ENCODE results near the gene ZCCHC24. TPM values are rescaled to one million over a fixed set of nuclear protein-coding genes. Genes with fewer than 3 reads are reported as not detected.

ZCCHC24 gene
- polyA plus RNA-seq, 3 donors: 3.9 to 5.0 (median 4.0) TPM

DNA sequence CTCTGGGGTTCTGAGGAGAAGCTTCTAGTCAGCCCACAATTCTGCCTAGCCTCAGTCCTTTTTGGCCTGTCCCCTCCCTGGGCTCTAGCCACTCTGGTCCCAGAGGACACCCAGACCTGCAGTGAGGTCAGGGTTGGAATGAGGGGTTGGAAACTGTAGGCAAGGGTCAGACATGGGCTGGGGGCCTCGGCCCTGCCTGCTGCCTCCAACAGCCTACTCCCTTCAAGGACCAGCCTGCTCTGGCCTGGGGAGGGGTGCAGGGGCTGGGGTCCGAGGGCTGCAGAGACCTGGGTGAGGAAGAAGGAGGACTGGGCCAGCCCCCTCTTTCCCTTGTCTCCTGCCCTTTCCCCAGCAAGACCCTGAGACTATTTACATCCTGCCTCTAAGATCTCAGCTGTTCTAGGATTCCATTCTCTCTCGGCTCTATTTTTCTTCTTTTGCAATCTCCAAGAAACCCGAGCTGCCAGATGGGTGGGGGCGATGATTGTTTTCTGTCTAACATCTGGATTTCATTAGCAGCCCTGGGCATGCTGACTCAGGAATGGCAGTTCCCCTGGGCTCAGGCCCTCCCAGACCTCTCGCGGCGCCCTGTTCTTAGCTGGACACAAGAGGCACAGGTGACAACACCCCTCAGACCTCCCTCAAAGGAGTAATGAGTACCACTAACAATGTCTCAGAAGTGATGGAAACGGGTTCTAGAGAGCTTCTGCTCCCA lies 23.1 kb downstream of the ZCCHC24 start:
- Histone ChIP-seq H3K4me3 (replicated peaks in 1 of 3; ENCODE audit: low read depth in 2 of 3, low read length in 3 of 3) (no peak overlapping the region), H3K27ac (ENCODE audit: low read depth in 1 of 2, low read length in 2 of 2) (no peak overlapping the region), H3K4me2 (replicated peaks; ENCODE audit: extremely low read depth, low read length, poor library complexity, severe bottlenecking) (no peak overlapping the region), H3K9me3 (replicated peaks in 1 of 2; ENCODE audit: control insufficient read depth in 1 of 2, insufficient read depth in 1 of 2, low read length in 2 of 2) (no peaks in the 10 kb centered on the region), H2AFZ (ENCODE audit: insufficient read depth, low read depth, low read length, poor library complexity, severe bottlenecking) (no peak overlapping the region), H3K9ac (ENCODE audit: insufficient read depth, low read length, poor library complexity, severe bottlenecking) (no peak overlapping the region), H3K27me3 (ENCODE audit: control insufficient read depth in 2 of 2, insufficient read depth in 2 of 2, low read length in 2 of 2) (no peaks in the 10 kb centered on the region), H3K36me3 (replicated peaks in 1 of 2; ENCODE audit: control insufficient read depth in 1 of 2, insufficient read depth in 2 of 2, low read length in 2 of 2) (peaks cover 17 to 26% of the 10 kb centered on the region in 2 donors), H4K20me1 (ENCODE audit: insufficient read depth, low read length) (no peaks in the 10 kb centered on the region), H3K4me1 (ENCODE audit: control insufficient read depth in 1 of 2, insufficient read depth in 2 of 2, low read length in 2 of 2) (peaks cover 0 to 38% of the 10 kb centered on the region in 2 donors), H3K79me2 (ENCODE audit: insufficient read depth, low read length) (no peaks in the 10 kb centered on the region)
- peak overlapping the region in 1 of 2 donors; percentile 13 for H3K4me3 Mint-ChIP-seq
- peaks cover 2 to 4% (median 3%) of the 10 kb centered on the region in 3 donors for H3K27me3 Mint-ChIP-seq (ENCODE audit: low read depth in 3 of 3)
- TF ChIP-seq, protein P1, sequence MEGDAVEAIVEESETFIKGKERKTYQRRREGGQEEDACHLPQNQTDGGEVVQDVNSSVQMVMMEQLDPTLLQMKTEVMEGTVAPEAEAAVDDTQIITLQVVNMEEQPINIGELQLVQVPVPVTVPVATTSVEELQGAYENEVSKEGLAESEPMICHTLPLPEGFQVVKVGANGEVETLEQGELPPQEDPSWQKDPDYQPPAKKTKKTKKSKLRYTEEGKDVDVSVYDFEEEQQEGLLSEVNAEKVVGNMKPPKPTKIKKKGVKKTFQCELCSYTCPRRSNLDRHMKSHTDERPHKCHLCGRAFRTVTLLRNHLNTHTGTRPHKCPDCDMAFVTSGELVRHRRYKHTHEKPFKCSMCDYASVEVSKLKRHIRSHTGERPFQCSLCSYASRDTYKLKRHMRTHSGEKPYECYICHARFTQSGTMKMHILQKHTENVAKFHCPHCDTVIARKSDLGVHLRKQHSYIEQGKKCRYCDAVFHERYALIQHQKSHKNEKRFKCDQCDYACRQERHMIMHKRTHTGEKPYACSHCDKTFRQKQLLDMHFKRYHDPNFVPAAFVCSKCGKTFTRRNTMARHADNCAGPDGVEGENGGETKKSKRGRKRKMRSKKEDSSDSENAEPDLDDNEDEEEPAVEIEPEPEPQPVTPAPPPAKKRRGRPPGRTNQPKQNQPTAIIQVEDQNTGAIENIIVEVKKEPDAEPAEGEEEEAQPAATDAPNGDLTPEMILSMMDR (IDR thresholded peaks at IDR 0.05): no peak
- peaks cover 47 to 66% of the 10 kb centered on the region in 2 donors for H3K36me3 Mint-ChIP-seq
- no peaks in the 10 kb centered on the region for H3K9me3 Mint-ChIP-seq
- DNase-seq: no peak
- intact Hi-C loops (cut with micrococcal nuclease): no loop called here
- H3K4me1 Mint-ChIP-seq: peaks cover 28% of the 10 kb centered on the region
- peak overlapping the region in 2 of 7 donors; percentile 24 to 77 for H3K27ac Mint-ChIP-seq
- WGBS (ENCODE audit: insufficient coverage): 100% methylated on average over 1 of the region's 9 CpGs

DNA sequence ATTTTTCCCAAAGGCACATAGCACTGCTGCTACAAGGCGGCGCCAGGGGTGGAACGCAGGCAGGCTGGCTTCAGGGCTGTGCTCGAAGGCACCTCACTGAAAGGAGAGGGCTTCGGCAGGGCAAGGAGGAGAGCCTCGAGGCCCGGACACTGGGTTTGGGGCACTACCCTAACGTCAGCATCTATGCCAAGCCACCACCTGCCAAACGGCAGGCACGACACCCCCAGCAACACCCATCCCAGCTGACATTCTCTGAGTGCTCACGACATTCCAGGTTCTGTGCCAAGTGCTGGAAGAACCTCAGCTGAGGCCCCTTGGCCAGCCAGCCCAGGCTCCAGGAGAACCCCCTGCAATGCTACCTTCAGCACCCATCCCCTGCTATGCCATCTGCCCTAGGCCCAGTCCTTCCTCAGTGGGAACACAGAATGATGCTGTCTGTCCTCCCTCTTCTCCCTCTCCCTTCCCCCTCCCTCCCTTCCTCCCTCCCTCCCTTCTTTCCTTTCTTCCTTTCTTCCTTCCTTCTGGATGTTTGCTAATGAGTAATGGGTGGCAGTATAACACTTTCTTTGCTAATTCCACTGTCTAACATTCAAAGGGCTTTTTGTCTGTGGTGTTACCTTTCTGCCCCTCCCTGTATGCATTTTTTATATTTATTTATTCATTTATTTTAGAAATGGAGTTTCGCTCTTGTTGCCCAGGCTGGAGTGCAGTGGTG lies 24.3 kb downstream of the ZCCHC24 start:
- H3K36me3 Mint-ChIP-seq: peaks cover 41 to 64% of the 10 kb centered on the region in 2 donors
- H4K20me1 ChIP-seq (ENCODE audit: insufficient read depth, low read length): no peaks in the 10 kb centered on the region
- TF ChIP-seq, protein P1 (IDR thresholded peaks at IDR 0.05): no peak
- intact Hi-C loops (cut with micrococcal nuclease): no loop called here
- H3K27me3 Mint-ChIP-seq (ENCODE audit: low read depth in 3 of 3): peaks cover 2 to 4% (median 3%) of the 10 kb centered on the region in 3 donors
- H3K9me3 Mint-ChIP-seq: no peaks in the 10 kb centered on the region
- no peak overlapping the region for H3K4me2 ChIP-seq (replicated peaks; ENCODE audit: extremely low read depth, low read length, poor library complexity, severe bottlenecking)
- peak overlapping the region in 1 of 7 donors; percentile 57 for H3K27ac Mint-ChIP-seq
- no peak overlapping the region for H3K27ac ChIP-seq (ENCODE audit: low read depth in 1 of 2, low read length in 2 of 2)
- no peak overlapping the region for H3K9ac ChIP-seq (ENCODE audit: insufficient read depth, low read length, poor library complexity, severe bottlenecking)
- peaks cover 17 to 23% of the 10 kb centered on the region in 2 donors for H3K36me3 ChIP-seq (replicated peaks in 1 of 2; ENCODE audit: control insufficient read depth in 1 of 2, insufficient read depth in 2 of 2, low read length in 2 of 2)
- H3K4me3 ChIP-seq (replicated peaks in 1 of 3; ENCODE audit: low read depth in 2 of 3, low read length in 3 of 3): no peak overlapping the region
- no peaks in the 10 kb centered on the region for H3K9me3 ChIP-seq (replicated peaks in 1 of 2; ENCODE audit: control insufficient read depth in 1 of 2, insufficient read depth in 1 of 2, low read length in 2 of 2)
- peaks cover 26% of the 10 kb centered on the region for H3K4me1 Mint-ChIP-seq
- H3K4me1 ChIP-seq (ENCODE audit: control insufficient read depth in 1 of 2, insufficient read depth in 2 of 2, low read length in 2 of 2): peaks cover 0 to 50% of the 10 kb centered on the region in 2 donors
- DNase-seq: no peak
- no peak overlapping the region for H2AFZ ChIP-seq (ENCODE audit: insufficient read depth, low read depth, low read length, poor library complexity, severe bottlenecking)
- H3K4me3 Mint-ChIP-seq: no peak overlapping the region
- H3K27me3 ChIP-seq (ENCODE audit: control insufficient read depth in 2 of 2, insufficient read depth in 2 of 2, low read length in 2 of 2): no peaks in the 10 kb centered on the region
- no peaks in the 10 kb centered on the region for H3K79me2 ChIP-seq (ENCODE audit: insufficient read depth, low read length)
- WGBS (ENCODE audit: insufficient coverage): 98% methylated on average over 9 of the region's 12 CpGs

Measured in CD14-positive monocyte (primary cell).